ENCODE data around the gene TTC12. TPM values are rescaled to one million over a fixed set of nuclear protein-coding genes. Genes with fewer than 3 reads are reported as not detected.

Gene TTC12
- total RNA-seq, 1 donor from 2014 or later = 13.2 TPM

- Mint-ChIP-seq H3K4me3 (ENCODE audit: unreplicated experiment) (no peak overlapping the region), H3K9me3 (ENCODE audit: unreplicated experiment) (no peaks in the 10 kb centered on the region), H3K27me3 (ENCODE audit: unreplicated experiment) (no peaks in the 10 kb centered on the region), H3K27ac (ENCODE audit: unreplicated experiment) (no peak overlapping the region), H3K4me1 (ENCODE audit: unreplicated experiment) (no peaks in the 10 kb centered on the region), H3K36me3 (ENCODE audit: unreplicated experiment) (peaks cover 42% of the 10 kb centered on the region)
- DNase-seq (ENCODE audit: extremely low spot score, unreplicated experiment) = no peak
- TF ChIP-seq CTCF (IDR thresholded peaks at IDR 0.05) = no peak
Measured at GRCh38 chr11:113332638-113333329, 18.4 kb downstream of the TTC12 start.

DNA sequence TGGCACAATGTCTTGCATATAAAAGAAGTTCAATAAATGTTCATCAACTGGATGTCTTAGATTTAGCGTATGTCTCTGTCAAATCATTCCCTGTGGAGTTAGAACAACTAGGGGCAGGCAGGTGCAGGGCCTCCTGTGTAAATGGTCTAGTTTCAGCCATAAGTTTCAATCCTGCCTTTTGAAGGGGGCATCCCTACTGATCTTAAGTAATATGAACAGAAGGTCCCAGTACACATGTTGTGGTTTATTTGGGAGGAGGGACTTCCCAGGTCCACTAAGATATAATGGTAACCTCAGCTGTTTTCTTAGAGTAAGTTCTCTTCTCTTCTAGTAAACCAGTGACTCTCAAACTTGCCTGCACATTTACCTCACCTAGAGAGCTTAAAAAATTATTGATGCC, 19.8 kb downstream of the TTC12 start:
- DNase-seq (ENCODE audit: extremely low spot score, unreplicated experiment) = no peak
- no peaks in the 10 kb centered on the region for H3K4me1 Mint-ChIP-seq (ENCODE audit: unreplicated experiment)
- H3K36me3 Mint-ChIP-seq (ENCODE audit: unreplicated experiment) = peaks cover 42% of the 10 kb centered on the region
- TF ChIP-seq CTCF (IDR thresholded peaks at IDR 0.05) = no peak
- H3K27ac Mint-ChIP-seq (ENCODE audit: unreplicated experiment) = no peak overlapping the region
- H3K9me3 Mint-ChIP-seq (ENCODE audit: unreplicated experiment) = no peaks in the 10 kb centered on the region
- H3K4me3 Mint-ChIP-seq (ENCODE audit: unreplicated experiment) = no peak overlapping the region
- H3K27me3 Mint-ChIP-seq (ENCODE audit: unreplicated experiment) = no peaks in the 10 kb centered on the region

DNA sequence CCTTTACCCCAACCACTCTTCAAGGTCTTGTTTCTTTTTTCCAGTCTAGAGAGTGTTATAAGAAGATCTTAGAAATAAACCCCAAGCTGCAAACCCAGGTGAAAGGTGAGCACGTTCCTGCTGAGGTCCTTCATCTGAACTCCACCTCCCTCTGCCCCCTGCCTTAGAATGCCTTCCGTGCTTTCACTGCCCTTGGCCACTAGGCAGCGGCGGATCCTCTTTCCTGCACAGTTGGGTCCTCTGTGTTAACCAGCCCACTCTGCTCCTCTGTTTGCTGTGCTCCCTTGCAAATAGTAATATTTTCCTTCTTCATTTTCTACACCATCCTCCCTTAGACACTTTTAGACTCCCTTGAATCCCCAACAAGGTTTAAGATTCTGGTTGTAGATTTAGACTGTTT, 24.3 kb downstream of the TTC12 start:
- H3K27ac Mint-ChIP-seq (ENCODE audit: unreplicated experiment) = no peak overlapping the region
- H3K27me3 Mint-ChIP-seq (ENCODE audit: unreplicated experiment) = no peaks in the 10 kb centered on the region
- H3K4me3 Mint-ChIP-seq (ENCODE audit: unreplicated experiment) = no peak overlapping the region
- peaks cover 36% of the 10 kb centered on the region for H3K36me3 Mint-ChIP-seq (ENCODE audit: unreplicated experiment)
- no peak for TF ChIP-seq CTCF (IDR thresholded peaks at IDR 0.05)
- DNase-seq (ENCODE audit: extremely low spot score, unreplicated experiment) = no peak
- no peaks in the 10 kb centered on the region for H3K4me1 Mint-ChIP-seq (ENCODE audit: unreplicated experiment)
- H3K9me3 Mint-ChIP-seq (ENCODE audit: unreplicated experiment) = no peaks in the 10 kb centered on the region

DNA sequence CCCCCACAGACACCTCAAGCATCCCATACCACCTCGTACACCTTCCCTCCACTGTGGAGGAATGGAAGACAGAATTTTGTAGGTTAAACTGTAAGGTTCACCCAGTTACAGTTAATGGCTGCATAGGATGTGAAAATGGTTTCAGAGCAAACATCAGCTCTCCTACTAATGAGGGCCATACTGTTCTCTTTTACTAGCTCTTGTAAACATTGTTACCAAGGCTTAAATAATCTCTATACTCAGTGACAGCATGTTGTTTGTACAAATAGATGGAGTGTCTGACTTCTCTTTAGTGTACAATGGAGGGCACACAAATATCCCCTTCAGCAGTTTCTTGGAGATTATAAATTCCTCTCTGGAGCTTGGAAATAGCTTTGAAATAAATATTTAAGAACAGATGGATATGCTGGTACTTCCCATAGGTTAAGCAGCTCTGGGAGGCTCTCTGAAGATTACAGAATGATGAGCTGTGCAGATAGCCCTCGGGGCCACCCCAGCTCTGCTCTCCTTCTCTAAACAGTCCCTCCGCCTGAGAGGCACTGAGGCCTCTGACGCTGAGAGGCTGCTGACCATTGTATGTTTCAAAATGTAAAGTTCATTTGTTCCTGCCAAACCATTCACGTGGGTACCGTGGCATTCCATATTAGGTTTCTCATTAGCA, 25.7 kb downstream of the TTC12 start:
- no peak overlapping the region for H3K27ac Mint-ChIP-seq (ENCODE audit: unreplicated experiment)
- H3K4me3 Mint-ChIP-seq (ENCODE audit: unreplicated experiment) = no peak overlapping the region
- H3K4me1 Mint-ChIP-seq (ENCODE audit: unreplicated experiment) = no peaks in the 10 kb centered on the region
- H3K36me3 Mint-ChIP-seq (ENCODE audit: unreplicated experiment) = peaks cover 36% of the 10 kb centered on the region
- no peak for DNase-seq (ENCODE audit: extremely low spot score, unreplicated experiment)
- H3K9me3 Mint-ChIP-seq (ENCODE audit: unreplicated experiment) = no peaks in the 10 kb centered on the region
- H3K27me3 Mint-ChIP-seq (ENCODE audit: unreplicated experiment) = no peaks in the 10 kb centered on the region
- TF ChIP-seq CTCF (IDR thresholded peaks at IDR 0.05) = no peak

DNA sequence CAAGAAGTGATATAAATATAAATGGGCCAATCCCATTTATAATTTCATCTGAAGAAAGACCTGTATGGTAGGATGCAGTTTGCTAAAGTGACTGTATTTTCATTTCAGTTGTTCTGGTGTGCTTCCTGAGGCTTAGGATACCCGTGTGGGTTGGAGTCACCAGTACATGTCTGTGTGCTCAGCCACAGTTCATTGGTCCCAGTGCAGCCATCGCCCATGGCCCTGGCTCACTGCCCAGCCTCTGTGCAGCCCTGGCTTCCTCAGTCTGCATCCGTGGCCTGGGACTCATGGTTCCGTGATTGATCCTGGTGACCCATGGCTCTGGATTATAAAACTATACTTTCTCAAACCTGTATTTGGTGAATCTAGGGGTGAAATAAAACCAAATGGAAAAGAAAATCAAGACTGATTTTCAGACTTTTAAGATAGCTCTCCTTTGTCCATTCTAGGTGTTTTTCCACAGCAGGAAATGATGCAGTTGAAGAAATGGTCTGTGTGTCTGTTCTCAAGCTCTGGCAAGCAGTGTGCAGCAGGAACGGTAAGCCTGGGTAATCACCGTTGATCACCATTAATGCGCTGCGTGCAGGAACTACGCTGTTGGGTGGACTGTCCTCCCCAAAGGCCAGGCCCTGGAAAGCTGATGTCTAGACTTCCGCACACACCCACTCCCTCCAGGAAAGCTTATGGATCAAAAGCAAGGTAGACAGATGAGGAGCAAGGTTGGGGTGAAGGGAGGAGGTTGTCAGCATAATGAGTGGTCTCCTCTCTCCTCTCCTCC, 27.2 kb downstream of the TTC12 start:
- no peak for TF ChIP-seq CTCF (IDR thresholded peaks at IDR 0.05)
- H3K9me3 Mint-ChIP-seq (ENCODE audit: unreplicated experiment) = no peaks in the 10 kb centered on the region
- H3K4me1 Mint-ChIP-seq (ENCODE audit: unreplicated experiment) = peaks cover 3% of the 10 kb centered on the region
- DNase-seq (ENCODE audit: extremely low spot score, unreplicated experiment) = no peak
- no peaks in the 10 kb centered on the region for H3K27me3 Mint-ChIP-seq (ENCODE audit: unreplicated experiment)
- H3K27ac Mint-ChIP-seq (ENCODE audit: unreplicated experiment) = no peak overlapping the region
- H3K36me3 Mint-ChIP-seq (ENCODE audit: unreplicated experiment) = peaks cover 26% of the 10 kb centered on the region
- H3K4me3 Mint-ChIP-seq (ENCODE audit: unreplicated experiment) = no peak overlapping the region
